Mesodermal cell (in vitro differentiated cells): ENCODE measurements around the gene ARHGAP24.

Experiments used
- H3K27ac ChIP-seq: 2 replicates; pipeline ENCODE4 v1.7.0; 2013; ENCODE audit warnings: mild to moderate bottlenecking, low read depth, low read length, moderate library complexity; ENCODE audit not compliant: severe bottlenecking
- H3K36me3 ChIP-seq: 2 replicates; pipeline ENCODE4 v1.7.1; 2013; ENCODE audit warnings: mild to moderate bottlenecking, low read length, moderate library complexity; ENCODE audit not compliant: control insufficient read depth, insufficient read depth
- H3K4me1 ChIP-seq: one replicate; pipeline ENCODE4 v1.7.1; 2013; ENCODE audit warnings: mild to moderate bottlenecking, low read length; ENCODE audit not compliant: insufficient read depth, control insufficient read depth, poor library complexity, severe bottlenecking
- H3K4me3 ChIP-seq: 2 replicates; pipeline ENCODE4 v1.7.0; 2013; ENCODE audit warnings: low read length, control low read depth, mild to moderate bottlenecking; ENCODE audit not compliant: insufficient read depth, poor library complexity, severe bottlenecking; ENCODE audit errors: extremely low read depth
- H3K9me3 ChIP-seq: 2 replicates; pipeline ENCODE4 v1.7.1; 2013; ENCODE audit warnings: mild to moderate bottlenecking, low read length, moderate library complexity; ENCODE audit not compliant: control insufficient read depth
- WGBS, 2 experiments: methylation state at CpG; one replicate each; pipeline ENCODE4 v1.1.5; 2013; ENCODE audit warnings: missing lambda C conversion rate in 2 of 2; ENCODE audit not compliant: insufficient coverage in 2 of 2; 5-methylcytosine and 5-hydroxymethylcytosine counted together

The ARHGAP24 gene

DNA sequence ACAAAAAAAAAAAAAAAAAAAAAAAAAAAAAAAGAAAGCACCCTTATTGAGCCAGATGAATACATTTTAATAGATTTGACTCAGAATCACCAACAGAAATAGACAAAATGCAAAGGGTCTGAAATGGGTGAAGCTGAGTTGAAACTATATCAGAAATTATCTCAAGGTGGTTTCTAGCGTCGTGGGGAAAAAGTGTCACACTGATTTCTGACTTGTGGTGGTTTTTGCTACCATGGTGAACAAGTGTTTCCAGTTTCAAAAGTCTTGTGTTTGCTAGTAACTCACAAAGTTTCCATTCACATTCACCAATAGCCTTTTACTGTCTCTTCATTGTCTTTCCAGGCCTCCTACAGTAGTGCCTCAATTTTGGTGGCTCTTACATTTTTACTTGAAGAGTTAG is 135.5 kb downstream of the ARHGAP24 start:
- Histone ChIP-seq H3K36me3 (no peaks in the 10 kb centered on the region), H3K27ac (no peak overlapping the region), H3K4me1 (no peaks in the 10 kb centered on the region), H3K4me3 (no peak overlapping the region), H3K9me3 (no peaks in the 10 kb centered on the region)
- 94 to 100% methylated on average over 2 of the region's 2 CpGs for WGBS, 2 experiments

DNA sequence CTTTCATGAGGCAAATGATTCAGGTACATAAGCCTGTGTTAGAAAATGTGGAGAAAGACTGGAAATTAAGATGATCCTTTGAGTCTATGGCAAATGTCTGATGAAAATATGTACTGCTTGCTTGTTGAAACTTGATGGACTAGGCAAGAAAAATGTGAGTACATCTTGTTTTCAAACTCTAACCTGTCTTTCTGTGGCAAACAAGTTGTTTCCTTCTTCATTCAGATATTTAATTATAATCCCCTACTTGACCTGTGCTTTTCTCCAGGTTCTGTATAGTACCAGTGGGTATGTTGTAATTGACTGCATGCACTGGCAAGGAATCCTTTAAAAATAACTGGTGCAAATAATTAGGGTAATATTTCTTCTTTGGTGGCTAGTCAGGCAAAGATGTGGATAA is 136.7 kb downstream of the ARHGAP24 start:
- no peaks in the 10 kb centered on the region for H3K4me1 ChIP-seq

GRCh38 chr4:85613901-85614300 is 139.0 kb downstream of the ARHGAP24 start:
- Histone ChIP-seq H3K36me3 (no peaks in the 10 kb centered on the region), H3K9me3 (no peaks in the 10 kb centered on the region), H3K27ac (no peak overlapping the region), H3K4me1 (no peaks in the 10 kb centered on the region), H3K4me3 (no peak overlapping the region)
- WGBS, 2 experiments = no CpG with 5 or more reads among the region's 1 CpG

More for the DNA sequence above, 136.7 kb downstream of the ARHGAP24 start:
- no peak overlapping the region for H3K4me3 ChIP-seq
- H3K9me3 ChIP-seq = no peaks in the 10 kb centered on the region
- no peak overlapping the region for H3K27ac ChIP-seq
- no peaks in the 10 kb centered on the region for H3K36me3 ChIP-seq

GRCh38 chr4:85615952-85616351 is 141.0 kb downstream of the ARHGAP24 start:
- 100% methylated on average over 1 of the region's 2 CpGs; no CpG with 5 or more reads in 1 of the 2 experiments for WGBS, 2 experiments
- Histone ChIP-seq H3K4me3 (no peak overlapping the region), H3K36me3 (no peaks in the 10 kb centered on the region), H3K4me1 (no peaks in the 10 kb centered on the region), H3K9me3 (no peaks in the 10 kb centered on the region), H3K27ac (no peak overlapping the region)

GRCh38 chr4:85617202-85617601 is 142.3 kb downstream of the ARHGAP24 start:
- H3K27ac ChIP-seq = no peak overlapping the region
- H3K36me3 ChIP-seq = no peaks in the 10 kb centered on the region
- H3K9me3 ChIP-seq = no peaks in the 10 kb centered on the region
- no peak overlapping the region for H3K4me3 ChIP-seq
- H3K4me1 ChIP-seq = no peaks in the 10 kb centered on the region
- 71 to 78% methylated on average over 2 to 3 of the region's 3 CpGs for WGBS, 2 experiments

- no peaks in the 10 kb centered on the region for H3K36me3 ChIP-seq
- H3K9me3 ChIP-seq = peaks cover 2% of the 10 kb centered on the region
- H3K27ac ChIP-seq = no peak overlapping the region
- no peaks in the 10 kb centered on the region for H3K4me1 ChIP-seq
- no peak overlapping the region for H3K4me3 ChIP-seq
Measured at GRCh38 chr4:85632981-85633380, 158.0 kb downstream of the ARHGAP24 start.

DNA sequence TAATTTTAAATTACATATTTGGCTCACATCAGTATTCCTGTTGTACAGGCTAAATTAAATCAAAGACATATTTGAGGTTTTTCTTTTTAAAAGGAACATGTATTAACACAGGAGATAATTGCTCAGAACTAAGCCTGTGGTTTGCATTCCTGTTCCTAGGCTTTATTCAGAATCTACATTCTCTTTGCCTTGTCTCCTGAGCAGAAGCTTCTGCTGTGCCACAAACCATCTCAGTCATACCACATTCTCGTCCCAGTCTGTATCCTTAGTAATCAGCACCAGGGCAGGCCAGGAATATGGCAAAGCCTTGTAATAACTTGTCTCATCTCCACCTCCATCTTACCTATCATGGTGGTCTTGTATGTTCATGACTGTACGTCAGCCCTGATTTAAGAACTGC is 162.8 kb downstream of the ARHGAP24 start:
- no peak overlapping the region for H3K27ac ChIP-seq
- no peak overlapping the region for H3K4me3 ChIP-seq
- WGBS, 2 experiments = 88 to 100% methylated on average over 1 of the region's 2 CpGs

GRCh38 chr4:85639946-85640345 is 165.0 kb downstream of the ARHGAP24 start:
- no peak overlapping the region for H3K27ac ChIP-seq
- H3K36me3 ChIP-seq = no peaks in the 10 kb centered on the region
- H3K9me3 ChIP-seq = no peaks in the 10 kb centered on the region
- H3K4me3 ChIP-seq = no peak overlapping the region
- H3K4me1 ChIP-seq = no peaks in the 10 kb centered on the region
- 96 to 98% methylated on average over 4 of the region's 4 CpGs for WGBS, 2 experiments

More for the DNA sequence above, 162.8 kb downstream of the ARHGAP24 start:
- no peaks in the 10 kb centered on the region for H3K36me3 ChIP-seq
- no peaks in the 10 kb centered on the region for H3K9me3 ChIP-seq
- no peaks in the 10 kb centered on the region for H3K4me1 ChIP-seq

DNA sequence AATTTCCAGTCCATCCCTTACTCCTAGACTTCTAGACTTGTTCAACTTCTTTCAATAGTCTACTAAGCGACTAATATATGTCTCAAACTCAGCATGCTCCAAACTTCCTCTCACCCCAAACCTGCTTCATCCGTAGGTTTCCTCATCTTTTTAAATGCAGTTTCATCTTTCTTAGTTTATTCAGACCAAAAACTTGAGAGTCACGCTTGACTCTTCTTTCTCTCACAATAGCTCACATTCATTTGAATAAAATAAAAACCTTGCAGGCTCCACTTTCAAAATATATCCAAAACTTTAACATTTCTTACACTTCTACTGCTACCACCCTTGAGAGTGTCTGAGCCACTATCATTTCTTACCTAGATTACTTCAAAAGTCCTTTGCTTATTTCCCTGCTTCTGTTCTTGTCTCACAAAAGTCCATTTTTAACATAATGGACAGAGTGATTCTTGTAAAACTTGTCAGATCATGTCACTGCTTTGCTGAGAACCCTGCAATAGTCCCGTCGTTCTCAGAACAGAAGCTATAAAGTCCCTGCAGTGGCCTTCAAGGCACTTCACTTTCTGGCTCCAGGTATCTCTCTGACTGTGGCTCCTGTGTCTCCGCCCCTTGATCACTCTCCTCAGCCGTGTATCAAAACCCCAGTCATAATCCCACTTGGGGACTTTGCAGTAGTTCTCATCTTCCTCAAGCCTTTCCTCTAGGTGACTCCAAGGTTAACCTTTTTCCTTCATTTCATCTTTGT is 167.6 kb downstream of the ARHGAP24 start:
- H3K36me3 ChIP-seq = no peaks in the 10 kb centered on the region
- no peak overlapping the region for H3K27ac ChIP-seq
- H3K9me3 ChIP-seq = no peaks in the 10 kb centered on the region
- 93 to 97% methylated on average over 7 of the region's 7 CpGs for WGBS, 2 experiments
- H3K4me3 ChIP-seq = no peak overlapping the region
- H3K4me1 ChIP-seq = no peaks in the 10 kb centered on the region

- no peak overlapping the region for H3K27ac ChIP-seq
- 100% methylated on average over 1 to 2 of the region's 2 CpGs for WGBS, 2 experiments
- no peaks in the 10 kb centered on the region for H3K36me3 ChIP-seq
- H3K4me1 ChIP-seq = no peaks in the 10 kb centered on the region
- no peaks in the 10 kb centered on the region for H3K9me3 ChIP-seq
- H3K4me3 ChIP-seq = no peak overlapping the region
Measured at GRCh38 chr4:85644061-85644460, 169.1 kb downstream of the ARHGAP24 start.

DNA sequence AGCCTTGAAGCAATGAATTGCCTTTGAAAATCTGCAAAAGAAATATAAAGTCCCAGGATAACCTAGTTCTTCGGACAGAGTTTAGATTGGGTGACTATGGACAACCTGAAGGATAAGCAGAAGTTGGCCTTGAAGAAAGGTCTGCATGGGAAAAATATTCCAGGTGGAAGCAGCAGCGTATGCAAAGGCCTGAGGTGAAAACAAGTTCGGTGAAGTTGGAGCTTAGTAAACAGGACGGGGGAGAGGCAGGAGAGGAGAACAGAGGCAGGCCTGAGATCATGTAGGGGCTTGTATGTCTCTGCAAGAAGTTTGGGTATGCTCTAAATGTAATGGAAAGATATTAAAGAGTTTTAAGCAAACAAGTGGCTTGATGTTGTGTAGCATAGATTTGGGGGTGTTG is 176.0 kb downstream of the ARHGAP24 start:
- Histone ChIP-seq H3K36me3 (no peaks in the 10 kb centered on the region), H3K27ac (no peak overlapping the region), H3K9me3 (no peaks in the 10 kb centered on the region), H3K4me3 (no peak overlapping the region), H3K4me1 (no peaks in the 10 kb centered on the region)
- WGBS, 2 experiments = 85 to 94% methylated on average over 4 of the region's 4 CpGs
